Umbilical cord (tissue), 2 donors: ENCODE data around the gene AMPH. TPM values are rescaled to one million over a fixed set of nuclear protein-coding genes. Genes with fewer than 3 reads are reported as not detected.
"Not testable (repeated sequence)": the region's sequence is repeated elsewhere in the genome, so short reads cannot be mapped to it uniquely, and the experiment has no call there.

Source experiments
- DNase-seq: peaks from one replicate; pipeline ENCODE4 v3.0.0-alpha.2; 2015; ENCODE audit warnings: low spot score
- total RNA-seq: library from RNA; depleted of rRNA; stranded (reverse); fragments of >200 nt; gene quantifications from one replicate; pipeline ENCODE4 v1.2.3, GENCODE V29; 2014; ENCODE audit warnings: low replicate concordance; ENCODE audit not compliant: insufficient read depth

Gene AMPH
- total RNA-seq, 1 donor from 2014 or later = 2.4 TPM

DNA sequence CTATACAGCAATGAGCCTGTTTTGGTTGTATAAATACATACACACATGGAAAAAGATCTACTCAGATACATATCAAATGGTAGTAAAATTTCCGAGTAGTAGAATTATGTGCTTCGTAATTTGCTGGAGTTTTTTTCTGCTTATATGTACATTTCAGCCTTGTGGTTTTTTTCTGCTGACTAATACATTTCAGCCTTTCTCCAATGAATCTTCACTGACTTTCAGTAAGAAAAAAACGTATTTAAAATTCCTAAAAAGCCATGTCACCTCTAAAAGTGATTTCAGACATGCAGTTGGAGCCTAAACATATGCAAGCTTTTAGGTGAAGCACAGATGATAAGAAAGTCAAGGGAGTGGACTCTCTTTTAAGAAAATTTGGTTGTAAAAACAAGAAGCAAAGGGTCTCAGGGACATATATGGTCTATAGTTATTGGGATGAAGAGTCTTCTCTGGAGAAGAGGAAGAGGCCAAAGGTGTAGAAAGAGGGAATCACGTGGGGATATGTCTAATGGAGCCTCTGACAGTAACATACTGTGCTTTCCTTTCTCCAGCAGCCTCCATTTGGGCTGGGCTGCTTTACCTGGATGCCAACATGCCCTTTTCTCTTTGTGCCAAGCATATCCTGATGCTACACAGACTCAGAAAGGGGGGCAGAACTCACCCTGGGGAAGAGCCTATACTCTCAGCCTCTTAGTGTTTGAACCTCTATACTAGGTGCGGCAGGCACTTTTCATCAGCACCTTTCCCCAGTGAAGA, 2.4 kb downstream of the AMPH start:
- DNase-seq = peak; percentile 50

DNA sequence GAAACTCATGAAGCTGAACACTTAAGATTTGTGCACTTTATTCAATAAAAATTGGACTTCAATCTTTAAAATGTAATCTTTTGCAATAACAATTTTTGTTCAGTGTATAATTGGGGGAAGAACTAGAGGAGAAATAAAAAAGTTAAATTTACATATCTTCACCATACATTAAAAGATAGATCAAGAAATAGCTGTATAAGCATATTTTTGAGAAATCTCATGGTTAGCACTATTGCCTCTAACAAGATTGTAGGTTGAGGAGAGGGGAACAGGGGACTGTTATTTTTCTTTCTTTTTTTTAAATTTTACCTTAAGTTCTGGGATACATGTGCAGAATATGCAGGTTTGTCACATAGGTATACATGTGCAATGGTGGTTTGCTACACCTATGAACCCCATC, 5.3 kb downstream of the AMPH start:
- no peak for DNase-seq

DNA sequence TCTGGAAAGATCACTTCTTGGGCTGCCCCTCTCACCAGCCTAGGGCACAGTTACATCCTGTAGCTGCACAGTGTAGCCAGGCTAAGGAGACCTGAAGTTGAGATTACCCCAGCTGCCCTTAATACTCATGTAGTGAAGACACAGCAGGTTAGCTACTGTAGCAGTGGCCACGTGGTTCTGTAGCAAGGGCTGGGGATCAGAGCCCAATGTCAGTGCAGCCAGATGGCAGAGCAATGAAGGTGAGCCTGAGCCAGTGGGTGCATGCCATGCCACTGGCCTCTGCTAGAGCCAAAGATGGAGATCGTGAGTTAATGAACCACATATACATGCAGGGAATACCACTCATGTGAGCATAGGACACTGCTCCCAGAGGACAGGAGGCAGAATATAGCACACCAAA, 15.5 kb downstream of the AMPH start:
- DNase-seq = no peak

DNA sequence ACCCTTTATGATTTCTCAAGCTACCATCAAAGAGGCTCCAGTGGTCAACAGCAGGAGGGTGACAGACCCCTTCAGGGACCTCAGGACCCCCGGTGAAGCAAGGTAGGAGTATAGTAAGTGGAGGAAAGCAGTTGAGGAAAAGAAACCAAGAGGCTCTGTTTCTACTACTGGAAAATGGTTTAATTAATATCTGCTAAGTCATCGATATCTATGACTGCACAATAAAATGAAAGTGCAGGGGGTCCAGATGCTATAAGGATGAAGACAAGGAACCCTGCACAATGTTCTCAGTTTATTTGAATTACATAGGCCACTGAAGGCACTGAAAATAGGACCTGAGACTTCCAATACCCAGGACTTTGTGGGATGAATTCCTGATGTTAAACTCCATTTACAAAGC, 23.7 kb downstream of the AMPH start:
- DNase-seq = no peak

DNA sequence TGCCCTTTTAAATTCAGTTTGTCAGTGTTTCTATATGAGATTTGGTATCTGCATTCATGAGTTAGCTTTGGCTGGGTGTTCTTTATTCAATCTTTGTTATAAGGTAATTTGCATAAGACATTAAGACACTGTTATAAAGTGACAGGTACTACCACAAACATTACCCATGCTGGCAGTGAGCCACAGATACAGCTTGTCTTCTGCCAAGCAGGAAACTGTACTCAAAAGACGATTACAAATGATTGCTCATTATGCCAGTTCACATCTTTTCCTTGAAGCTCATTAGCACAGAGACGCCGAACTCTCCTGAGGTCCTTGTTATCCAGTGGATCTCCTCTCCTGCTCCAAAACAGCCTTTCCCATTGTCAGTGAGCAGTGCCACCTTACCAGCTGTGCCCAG, 30.4 kb downstream of the AMPH start:
- DNase-seq = no peak

DNA sequence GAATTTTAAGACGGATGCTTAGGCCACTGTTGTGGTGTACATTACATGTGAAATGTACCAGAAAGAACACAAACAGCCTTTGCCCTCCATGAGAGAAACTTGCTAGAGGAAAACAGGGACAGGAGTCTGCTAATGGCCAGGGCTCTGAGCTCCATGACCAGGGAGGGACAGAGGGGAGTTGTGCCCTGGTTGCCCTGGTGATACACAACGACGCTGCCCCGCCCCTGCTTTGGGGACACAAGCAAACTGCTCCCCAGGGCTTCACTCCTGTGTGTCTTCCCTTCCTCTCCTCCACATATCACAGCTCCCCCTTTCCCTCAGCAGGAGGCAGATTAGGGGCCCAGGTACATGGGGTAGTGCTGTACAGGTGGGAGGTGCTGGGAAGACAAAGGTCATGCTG, 36.2 kb downstream of the AMPH start:
- DNase-seq = no peak

DNA sequence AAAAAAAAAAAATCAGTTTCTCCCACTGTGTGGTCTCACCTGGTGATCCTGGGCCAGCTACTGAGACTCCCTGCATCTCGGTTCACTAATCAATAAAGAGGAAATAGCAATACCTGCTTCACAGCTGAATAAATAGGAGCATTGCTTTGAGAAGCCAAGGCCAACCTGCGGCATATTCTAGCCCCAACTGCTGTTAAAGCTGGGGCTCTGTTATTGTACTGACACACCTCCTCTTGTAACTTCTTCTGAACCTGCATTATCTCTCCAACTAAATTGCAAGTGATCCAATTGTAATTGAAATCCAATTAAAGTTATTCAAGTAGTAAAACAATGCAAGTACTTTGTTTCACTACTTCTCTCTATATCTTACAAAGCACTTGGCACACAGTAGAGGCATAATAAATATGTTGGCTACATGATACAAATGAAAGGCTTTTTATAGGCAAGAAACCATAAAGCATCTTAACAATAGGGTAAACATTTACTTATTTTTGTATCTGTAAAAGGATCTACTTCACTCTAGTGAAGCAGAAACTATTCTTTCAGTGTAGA, 38.4 kb downstream of the AMPH start:
- no peak for DNase-seq

DNA sequence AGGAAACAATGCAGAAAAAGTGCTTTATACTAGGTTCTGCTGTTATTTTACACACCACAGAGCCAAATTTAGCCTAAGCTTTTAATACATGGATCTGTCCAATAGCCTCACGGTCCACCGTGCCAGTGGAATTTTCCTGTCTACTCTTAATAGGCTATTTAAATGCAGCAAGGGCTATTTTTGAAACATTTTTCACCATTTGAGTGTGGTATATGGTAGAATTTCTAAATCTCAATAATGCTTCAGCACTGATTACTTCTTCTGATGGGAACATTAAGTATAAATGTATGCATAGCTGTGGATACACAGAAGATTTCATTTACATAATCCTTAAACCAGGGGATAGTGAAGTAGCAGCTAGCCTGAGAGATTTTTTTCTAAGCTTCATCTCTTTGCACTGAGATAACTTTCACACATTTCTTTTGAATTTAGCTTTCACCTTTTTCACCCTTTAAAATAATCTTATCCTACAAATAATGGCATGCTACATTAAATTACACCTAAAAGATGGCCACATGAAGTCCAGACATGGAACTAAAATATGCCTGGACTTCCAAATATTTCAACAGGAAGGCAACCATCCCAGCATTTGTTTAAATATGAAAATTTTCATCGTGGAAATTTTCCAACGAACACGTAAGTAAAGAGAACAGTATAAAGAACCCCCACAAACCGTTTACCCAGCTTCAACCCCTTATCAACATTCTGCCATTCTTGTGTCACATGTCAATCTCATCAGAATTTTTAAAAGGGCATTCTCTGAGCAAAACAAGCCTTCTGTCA, 45.4 kb downstream of the AMPH start:
- peak; percentile 12 for DNase-seq

DNA sequence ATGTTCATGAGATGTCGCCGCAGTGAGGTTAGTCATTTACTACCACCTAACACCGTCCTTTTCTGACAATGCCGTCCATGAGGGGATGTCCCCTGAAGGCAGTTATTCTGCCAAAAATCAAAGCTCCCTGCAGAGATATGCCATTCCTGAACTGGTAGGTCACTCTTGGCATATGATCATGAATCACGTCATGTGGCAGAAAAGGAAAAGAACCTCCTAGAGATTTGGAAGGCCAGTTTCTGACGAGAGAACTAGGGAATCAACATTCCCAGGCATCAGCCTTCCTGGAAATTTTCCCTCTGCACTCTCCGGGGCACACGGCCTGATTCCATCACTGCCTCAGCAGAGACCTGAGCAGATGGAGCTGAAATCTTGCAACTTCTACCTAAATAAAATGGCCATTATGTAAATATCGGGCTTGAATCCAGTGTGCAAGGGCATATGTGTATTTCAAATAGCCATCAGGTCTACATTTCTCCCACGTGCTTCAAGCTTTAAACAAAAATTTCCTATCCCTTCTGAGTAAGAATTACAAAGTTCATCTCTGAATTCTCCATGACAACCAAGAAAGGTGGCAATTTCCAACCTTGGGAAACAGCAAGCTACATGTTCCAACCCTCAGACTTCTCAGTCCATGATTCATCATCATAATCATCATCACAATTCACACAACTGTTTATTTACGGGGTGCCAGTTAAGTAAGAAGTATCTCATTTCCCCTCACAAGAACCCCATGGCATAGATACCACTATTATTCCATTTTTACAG, 46.5 kb downstream of the AMPH start:
- DNase-seq = peak; percentile 33

DNA sequence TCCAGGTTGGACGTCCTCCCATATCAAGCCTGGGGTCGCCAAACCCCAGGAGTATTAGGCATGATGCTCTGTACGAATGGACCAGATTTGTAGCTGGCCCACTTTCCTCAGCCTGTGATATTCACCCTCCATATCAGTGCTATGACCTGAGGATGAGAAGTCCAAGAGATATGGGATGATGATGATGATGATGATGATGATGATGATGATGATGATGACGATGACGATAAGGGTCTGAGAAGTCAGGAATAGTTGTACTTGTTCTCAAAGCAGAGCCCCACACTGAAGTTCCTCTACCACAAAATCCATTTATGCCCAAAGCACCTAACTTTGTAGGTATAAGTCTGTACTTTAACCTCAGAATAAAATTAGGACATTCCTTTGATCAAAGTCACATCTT, 50.7 kb downstream of the AMPH start:
- no peak for DNase-seq

DNA sequence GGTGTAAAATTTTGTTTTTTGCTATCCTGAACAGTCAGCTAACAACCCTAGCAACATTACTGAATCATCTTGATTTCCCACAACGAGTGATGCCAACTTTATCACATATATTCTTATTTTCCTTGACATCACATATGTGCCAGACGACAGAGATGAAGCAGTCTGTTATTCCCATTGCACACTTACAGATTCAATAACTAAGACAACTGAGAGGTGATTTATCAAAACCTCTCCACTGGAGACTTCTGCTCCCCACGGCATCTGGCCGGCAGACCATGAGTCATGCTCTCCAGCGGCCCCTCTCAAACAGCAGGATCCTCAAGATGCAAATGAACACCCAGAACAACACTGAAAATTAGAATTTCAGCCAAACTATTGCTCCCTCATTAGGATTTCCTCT, 57.1 kb downstream of the AMPH start:
- DNase-seq = no peak

DNA sequence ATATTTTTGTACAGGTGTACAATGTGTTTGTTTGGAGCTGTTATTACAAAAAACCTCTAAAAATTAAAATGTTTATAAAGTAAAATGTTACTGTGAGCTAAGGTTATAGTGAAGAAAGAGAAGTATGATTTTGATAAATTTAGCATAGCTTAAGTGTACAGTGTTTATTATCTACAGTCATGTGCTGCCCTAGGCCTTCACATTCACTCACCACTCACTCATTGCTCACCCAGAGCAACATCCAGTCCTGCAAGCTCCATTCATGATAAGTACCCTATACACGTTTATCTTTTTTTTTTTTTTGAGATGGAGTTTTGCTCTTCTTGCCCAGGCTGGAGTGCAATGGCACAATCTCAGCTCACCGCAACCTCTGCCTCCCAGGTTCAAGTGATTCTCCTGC, 59.6 kb downstream of the AMPH start:
- not testable (repeated sequence) for DNase-seq

DNA sequence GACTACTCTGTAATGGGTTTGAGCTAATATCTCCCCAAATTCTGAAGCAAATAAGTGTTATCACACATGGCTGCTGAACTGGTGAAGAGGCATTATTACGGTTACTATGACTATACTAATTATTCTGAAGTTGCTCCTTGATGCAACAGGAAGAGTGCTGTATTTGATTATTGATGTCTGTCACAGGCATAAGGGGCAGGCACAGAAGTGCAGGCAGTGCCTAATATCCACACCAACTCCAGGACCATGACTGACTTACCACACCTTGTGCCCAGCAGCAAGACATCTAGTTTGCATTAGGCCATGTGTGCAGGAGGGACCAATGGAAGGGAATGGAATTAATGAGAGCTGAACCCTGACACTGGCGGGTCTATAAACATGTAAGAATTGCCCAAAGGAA, 62.7 kb downstream of the AMPH start:
- DNase-seq = no peak

DNA sequence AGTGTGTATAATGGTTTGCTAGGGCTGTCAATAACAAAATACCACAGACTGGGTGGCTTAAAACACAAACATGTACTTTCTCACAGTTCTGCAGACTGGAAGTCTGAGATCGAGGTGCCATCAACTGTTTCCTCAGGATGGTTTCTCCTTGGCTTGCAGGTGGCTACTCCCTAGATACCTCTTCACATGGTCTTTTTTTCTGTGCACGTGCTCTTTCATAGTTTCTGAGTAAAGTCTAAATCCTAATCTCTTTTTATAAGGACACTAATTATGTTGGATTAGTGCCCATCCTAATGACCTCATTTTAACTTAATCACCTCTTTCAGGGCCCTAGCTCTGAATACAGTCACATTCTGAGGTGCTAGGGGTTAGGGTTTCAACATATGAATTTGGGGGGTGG, 65.9 kb downstream of the AMPH start:
- no peak for DNase-seq

DNA sequence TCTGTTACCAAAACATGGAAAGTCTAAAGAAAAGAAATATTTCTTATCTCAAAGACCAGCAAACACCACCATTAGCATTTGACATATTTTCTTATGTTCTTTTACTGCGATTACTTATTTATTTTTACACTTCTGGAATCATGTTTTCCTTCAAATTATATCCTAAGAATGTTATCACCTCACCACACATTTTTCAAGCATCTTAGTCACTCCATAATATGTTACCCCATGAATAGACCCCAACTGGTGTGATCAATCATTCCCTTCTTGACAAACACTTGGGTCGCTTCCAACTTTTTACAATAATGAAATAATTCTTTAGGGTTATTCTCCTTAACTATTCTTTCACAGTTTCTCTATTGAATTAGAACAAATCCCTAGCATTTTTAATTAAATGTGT, 67.4 kb downstream of the AMPH start:
- no peak for DNase-seq

DNA sequence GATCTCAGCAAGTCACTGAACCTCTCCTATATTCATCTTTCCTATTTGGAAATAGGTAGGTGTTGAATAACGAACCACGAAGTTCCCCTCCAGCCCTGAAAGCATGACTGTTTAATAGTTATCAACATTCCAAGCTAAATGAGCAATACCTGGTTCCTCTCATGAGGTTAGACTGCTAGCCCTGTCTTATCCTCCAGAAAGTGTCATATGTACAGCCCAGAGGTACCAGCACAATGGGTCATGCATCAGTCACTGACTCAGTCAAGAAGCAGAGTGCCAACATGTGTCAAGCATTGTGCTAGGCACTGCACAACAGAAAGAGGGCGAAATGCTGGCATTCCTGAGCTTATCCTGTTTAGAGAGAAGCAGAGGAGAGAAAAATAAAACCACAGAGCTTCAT, 70.0 kb downstream of the AMPH start:
- no peak for DNase-seq

DNA sequence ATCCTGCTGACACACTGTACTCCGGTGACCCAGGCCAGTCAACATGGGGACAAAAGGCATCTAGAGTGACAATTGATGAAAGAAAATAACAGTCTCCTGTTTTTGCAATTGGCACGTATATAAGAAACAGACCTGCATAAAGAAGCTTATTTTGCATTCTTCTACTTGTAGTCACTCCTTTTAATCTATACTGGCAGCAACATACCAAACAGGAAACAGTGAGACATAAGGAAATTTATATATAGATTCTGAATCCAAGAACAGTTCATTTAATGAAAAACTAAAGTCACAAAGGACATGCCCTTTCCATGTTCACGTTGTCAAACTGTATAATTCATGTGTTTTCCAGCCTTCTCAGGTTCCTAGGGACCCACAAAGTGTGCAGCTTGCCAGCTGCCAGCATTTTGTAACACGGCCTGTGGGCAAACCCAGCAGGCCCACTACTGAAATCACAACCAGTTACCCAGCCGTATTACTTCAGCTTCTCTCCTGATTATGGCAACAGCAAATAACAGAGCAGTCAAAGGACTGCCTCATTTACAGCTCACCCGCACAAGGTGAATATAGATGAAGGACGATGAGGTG, 72.3 kb downstream of the AMPH start:
- no peak for DNase-seq

DNA sequence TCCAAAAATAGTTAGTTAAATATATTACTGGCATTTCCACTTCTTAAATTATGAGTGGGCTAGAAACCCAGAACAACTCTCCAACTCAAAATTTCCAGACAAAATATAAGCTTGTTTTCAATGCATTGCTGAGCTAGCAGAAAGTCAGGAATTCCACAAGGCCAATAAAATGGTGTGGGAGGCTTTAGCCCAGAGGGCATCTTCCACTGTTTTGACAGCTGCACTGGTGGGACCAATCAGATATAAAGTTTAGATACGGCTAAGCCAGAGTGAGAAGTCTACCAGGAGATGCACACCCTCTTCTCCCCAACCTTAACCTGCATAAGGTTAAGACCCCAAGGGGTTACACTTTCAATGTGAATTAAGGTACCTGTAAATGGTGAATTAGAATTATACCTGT, 76.6 kb downstream of the AMPH start:
- DNase-seq = no peak

DNA sequence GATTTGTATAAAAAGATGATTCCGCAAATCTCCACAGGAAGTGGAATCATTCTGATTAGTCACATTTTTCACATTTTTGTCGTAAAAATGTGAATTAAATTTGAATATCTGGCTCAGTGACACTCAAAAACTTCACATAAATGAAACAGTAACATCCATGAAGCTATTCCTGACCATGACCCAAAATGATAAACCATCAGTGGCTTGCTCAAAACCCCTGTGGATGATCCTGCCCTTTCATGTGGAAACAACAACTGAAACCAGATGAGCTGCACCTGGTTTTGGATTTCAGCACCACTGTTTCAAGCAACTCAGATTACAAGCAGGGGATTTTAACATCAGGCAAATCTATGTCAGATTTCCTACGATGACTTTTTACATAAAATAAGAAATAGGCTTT, 80.3 kb downstream of the AMPH start:
- no peak for DNase-seq

DNA sequence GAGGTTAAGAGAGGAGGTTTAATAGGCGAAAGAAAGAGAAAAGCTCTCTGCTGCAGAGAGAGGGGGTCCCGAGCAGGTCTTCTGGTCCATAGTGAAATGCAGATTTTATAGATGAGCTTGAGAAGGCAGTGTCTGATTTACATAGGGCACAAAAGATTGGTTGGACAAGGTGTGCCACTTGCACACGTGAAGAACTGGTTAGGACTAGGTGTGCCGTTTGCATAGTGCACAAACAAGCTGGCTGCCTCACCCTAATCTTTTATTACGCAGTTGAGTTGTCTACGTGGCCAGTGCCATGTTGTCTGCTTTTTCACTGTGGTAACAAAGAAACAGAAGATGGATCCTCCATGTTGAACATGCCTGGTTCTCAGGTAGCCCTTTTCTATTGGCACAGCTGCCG, 82.6 kb downstream of the AMPH start:
- no peak for DNase-seq

DNA sequence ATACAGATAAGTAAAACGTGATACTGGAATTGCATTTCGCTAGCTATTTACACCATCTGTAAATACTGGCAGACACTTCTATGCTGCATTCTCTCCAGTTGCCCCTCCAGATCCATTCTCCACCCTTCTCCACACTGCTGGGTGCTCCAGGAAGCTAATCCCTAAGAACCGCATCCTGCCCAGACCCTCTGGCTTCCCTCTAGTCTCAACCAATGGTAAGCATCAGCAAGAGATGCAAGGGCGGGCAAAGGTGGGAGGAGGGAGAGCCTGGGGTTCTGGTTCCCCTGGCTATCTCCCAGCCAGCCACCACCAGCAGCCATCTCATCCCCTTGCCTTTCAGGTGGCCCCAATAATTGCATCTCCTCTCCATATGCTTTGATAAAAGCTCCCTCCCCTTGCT, 84.4 kb downstream of the AMPH start:
- DNase-seq = no peak

DNA sequence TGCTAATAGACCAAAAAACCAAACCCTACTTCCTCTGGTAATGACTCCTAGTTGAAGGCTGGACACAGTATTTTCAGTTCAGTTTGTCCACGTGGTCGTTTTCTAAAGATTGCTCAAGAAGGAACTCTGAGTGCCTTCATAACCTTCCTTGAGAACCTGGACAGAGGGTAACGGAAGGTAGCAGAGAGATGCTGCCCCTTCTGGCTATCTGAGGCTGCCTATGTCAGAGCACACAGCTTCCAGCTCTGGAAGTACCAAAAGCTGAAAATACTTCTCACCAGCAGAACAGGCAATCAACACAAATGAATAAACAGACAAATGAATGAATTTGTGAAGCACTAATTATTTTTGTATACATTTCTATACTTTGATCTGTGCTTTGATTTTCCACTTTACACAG, 85.2 kb downstream of the AMPH start:
- DNase-seq = no peak
